GM21360 (cell line): Measurements from ENCODE around the gene LIN28B.
"Not testable (repeated sequence)": the region's sequence is repeated elsewhere in the genome, so short reads cannot be mapped to it uniquely, and the experiment has no call there.

Experiments used
- ATAC-seq: cut with Tn5 transposase; IDR thresholded peaks from one replicate; pipeline ENCODE4 v1.9.1; 2021; ENCODE audit warnings: mild to moderate bottlenecking, moderate library complexity; ENCODE audit not compliant: unreplicated experiment

The LIN28B gene

DNA sequence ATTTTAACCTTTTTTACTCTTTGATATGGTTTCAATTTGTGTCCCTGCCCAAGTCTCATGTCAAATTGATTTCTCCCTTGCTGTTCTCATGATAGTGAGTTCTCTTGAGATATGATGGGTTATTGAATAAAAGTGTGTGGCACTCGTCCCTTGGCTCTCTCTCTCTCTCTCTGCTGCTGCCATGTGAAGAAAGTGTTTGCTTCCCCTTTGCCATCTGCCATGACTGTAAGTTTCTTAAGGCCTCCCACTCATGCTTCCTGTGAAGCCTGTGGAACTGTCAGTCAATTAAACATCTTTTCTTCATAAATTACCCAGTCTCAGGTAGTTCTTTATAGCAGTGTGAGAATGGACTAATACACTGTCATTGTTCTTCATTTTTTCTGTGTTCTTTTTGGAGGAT is 48.5 kb downstream of the LIN28B start:
- ATAC-seq, result no peak

DNA sequence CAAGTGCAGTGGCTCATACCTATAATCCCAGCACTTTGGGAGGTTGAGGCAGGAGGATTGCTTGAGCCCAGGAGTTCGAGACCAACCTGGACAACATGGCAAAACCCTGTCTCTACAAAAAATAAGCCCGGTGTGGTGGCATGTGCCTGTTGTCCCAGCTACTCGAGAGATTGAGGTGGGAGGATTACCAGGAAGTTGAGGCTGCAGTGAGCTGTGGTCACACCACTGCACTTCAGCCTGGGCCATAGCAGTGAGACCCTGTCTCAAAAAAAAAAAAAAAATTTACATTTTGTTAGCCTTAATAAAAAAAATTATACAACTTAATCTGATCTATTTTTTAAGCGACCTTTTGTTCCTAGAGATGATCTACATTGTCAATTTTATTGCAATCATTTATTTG is 56.6 kb downstream of the LIN28B start:
- ATAC-seq, result not testable (repeated sequence)

- no peak for ATAC-seq
These were observed 57.5 kb downstream of the LIN28B start for GRCh38 chr6:105014448-105014847.

GRCh38 chr6:105014954-105015353 is 58.0 kb downstream of the LIN28B start:
- ATAC-seq, result no peak

GRCh38 chr6:105015482-105015881 is 58.6 kb downstream of the LIN28B start:
- ATAC-seq, result no peak

DNA sequence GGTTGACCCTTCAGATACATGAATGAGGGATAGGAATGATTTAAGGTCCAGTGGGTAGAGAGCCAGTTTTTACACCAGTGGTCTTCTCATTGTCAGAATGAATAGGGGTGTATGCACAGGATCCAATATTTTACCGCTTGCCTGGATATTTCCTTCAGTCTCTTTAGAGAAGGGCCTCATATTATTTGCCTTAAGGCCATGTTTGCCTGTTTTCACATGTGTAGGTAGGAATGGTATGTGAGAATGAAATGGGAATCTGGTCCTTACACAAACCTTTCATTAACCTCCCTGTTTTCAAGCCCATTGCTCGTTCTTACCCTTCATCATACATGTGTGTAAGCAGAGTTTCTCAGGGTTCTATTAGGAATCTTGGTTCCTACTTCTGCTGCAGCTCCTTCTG is 62.4 kb downstream of the LIN28B start:
- ATAC-seq, result no peak

- ATAC-seq, result no peak
These were observed 64.5 kb downstream of the LIN28B start for GRCh38 chr6:105021399-105021798.

GRCh38 chr6:105022416-105022815 is 65.5 kb downstream of the LIN28B start:
- no peak for ATAC-seq

GRCh38 chr6:105024803-105025202 is 67.9 kb downstream of the LIN28B start:
- no peak for ATAC-seq

DNA sequence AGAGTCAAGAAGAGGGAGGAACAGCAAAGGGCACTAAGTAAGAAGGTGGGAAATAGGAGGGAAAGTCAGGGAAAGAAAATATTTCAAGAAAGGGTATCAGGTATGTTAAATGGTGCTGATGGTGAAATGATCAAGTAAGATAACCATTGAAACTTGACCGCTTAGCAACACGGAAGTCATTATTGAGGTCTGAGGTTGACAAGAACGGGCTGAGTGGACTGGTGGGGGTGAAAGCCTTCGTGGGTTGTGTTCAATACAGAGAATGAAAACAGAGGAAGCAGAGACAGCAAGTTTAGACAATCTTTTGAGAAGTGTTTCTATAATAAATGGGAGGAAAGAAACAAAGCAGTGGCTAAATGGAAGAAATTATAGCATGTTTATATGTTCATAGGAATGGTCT is 72.0 kb downstream of the LIN28B start:
- ATAC-seq, result no peak

GRCh38 chr6:105029581-105029980 is 72.7 kb downstream of the LIN28B start:
- ATAC-seq, result no peak

GRCh38 chr6:105034470-105034869 is 77.6 kb downstream of the LIN28B start:
- no peak for ATAC-seq

DNA sequence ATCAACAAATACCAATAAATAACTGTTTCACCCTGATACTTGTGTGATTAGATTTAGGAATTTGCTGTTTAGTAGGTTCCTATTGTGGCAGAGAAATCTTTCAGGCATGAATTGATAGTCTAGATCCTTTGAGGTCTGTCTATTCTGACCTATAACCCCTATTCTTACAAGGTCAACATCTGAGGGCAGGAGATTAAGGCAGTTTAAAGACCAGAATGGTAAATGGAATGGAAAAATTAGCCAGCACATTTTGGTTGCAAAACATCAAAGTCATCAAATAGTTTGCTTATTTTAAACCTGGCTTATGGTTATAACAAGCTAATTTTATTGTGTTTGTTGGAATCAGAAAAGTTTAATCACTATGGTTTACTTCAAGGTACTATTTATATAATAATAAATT is 78.4 kb downstream of the LIN28B start:
- no peak for ATAC-seq

DNA sequence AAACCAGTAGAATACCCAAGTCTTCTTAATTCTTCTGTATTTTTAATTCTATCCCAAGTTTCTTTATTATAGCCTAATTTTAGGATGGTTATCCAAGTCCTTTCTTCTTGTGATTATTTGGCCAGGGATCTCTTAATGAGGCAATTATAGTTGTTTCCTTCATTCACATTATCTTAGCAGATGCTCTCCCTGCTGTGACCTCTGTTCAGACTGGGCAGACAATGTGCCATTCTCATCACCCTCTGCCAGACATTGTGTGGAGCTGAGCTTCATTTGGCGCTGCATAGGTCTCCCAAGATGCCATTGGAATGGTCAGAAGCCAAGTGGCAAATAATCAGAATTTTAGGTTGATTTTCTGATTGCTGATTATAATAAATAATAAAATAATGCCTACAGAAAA is 79.4 kb downstream of the LIN28B start:
- no peak for ATAC-seq

GRCh38 chr6:105038259-105038658 is 81.4 kb downstream of the LIN28B start:
- ATAC-seq, result no peak

DNA sequence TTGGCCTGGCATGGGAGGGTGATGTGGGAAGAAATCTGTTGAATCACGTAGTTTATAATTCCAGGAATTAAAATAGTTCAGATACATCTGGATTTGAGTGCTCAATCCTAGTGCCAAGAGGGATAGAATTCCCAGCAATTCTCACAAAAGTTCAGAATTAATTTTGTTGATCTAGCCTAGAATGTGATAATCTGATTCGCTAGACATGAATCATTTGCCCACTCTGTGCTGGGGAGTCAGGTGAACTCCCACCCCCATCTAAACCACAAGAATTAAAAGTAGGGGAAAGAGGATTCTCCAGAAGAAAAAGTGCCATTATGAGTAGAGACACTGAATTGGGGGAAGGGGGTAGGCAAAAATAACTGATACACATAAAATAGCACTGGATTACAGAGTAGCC is 85.0 kb downstream of the LIN28B start:
- ATAC-seq, result no peak

GRCh38 chr6:105042648-105043047 is 85.7 kb downstream of the LIN28B start:
- ATAC-seq, result no peak

DNA sequence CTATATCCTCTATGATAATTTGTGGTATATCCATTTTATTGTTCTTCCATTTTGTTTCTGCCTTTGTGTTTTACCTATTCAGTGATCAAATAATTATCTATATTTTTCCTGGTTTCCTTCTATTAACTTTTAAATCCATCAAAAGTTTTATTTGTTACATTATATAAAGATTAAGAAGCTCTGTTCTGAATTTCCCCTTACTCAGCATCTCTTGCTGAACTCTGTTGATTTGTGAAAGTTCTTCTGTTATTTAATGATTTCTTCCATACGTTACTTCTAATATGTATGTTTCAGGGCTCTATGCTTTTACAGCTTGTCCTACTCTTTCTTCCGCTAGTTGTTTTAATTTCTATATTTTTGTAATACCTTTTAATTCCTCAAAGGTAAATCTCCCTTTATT is 87.1 kb downstream of the LIN28B start:
- ATAC-seq, result no peak

DNA sequence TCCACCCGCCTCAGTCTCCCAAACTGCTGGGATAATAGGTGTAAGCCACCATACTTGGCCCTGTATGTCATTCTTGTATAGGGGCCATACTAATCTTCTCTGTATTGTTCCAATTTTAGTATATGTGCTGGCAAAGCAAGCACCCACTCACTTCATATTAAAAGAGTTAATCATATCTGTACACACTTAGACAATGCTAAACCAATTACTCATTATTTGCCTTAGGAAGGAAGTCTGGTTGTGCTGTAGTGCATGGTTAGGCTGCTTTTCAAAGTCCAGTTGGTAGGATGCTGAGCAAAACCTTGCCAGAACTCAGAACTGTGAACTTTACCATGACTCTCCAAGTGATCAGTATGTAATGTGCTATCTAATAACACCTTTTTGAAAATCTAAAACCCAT is 88.6 kb downstream of the LIN28B start:
- ATAC-seq, result no peak

DNA sequence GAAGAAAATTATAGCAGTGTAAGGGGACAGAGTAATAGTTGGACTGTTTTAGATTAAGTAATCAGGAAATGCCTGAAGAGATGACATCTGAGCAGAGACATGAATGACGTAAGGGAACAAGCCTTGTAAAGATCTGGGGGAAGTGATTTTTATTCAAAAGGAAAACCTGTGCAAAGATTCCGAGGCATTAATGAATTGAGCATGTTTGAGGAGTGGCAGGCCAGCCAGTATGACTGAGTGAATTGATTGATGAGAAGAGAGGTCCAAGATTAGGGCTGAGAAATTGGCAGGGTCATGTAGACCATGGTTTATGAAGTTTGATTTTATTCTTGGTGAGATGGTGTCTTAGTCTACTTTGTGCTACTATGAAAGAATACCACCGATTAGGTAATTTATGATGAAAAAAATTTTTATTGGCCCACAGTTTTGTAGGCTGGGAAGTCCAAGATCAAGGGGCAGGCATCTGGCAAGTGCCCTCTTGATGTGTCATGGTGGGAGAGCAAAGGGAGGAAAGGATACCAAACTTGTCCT is 95.1 kb downstream of the LIN28B start:
- no peak for ATAC-seq

DNA sequence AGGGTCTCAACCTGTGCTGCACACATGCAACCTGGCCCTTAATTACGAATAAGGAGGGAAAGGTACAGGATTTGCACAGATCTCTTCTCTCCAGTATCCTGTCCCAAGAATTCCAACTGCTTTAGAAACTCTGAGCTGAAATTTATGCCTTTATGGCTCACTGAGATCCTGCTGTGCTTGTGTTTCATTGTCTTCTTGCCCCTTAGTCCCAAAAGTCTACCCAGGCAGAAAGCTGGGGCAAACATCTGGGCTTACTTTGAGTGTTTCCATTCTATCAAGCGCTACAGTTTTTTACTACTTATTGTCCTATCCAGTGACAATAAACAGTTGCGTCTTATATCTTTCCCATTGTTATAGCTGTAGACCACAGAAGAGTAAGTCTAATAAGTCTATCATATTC is 99.7 kb downstream of the LIN28B start:
- no peak for ATAC-seq

DNA sequence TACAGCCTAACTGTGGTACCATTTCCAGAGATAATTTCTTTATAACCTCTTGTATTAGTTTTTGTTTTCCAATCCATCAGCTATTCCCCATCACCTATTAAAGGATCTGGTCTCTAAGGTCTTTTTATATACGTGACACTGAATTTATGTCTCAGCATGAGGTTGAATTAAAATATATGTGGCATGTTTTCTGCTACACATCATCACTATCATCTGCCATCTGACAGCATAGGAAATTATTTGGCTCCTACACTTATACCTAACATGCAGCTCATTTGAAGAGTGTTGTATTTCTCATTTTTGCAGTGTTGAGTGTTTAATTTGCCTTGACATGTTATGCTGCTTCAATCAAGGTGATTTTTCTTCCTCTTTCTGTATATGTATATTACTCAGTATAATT is 100.3 kb downstream of the LIN28B start:
- ATAC-seq, result no peak

- no peak for ATAC-seq
These were observed 101.4 kb downstream of the LIN28B start for GRCh38 chr6:105058316-105058715.

DNA sequence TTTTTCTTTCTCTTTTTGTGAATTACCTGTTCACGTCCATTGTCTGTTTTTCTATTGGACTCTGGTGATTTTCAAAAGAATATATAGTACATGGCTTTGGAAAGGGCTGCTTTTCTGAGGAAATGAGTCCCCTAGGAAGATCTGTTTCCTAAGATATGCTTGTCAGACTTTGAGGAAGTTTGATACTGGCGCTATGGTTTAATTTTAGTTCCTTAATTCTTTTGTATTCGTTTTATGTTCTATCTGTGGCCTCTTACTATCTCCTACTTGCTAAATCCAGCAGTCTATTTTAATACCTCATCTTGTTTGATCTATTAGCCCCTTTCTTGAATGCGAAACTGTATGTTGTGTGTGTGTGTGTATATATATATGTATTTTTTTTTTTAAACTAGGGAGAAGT is 101.9 kb downstream of the LIN28B start:
- ATAC-seq, result no peak
